Naive B cell (primary cell): ENCODE results near the gene LAMC1. TPM values are rescaled to one million over a fixed set of nuclear protein-coding genes. Genes with fewer than 3 reads are reported as not detected.

Experiments
- ATAC-seq, 2 donors: fragments of 150-1000 bp; cut with Tn5 transposase; 2 replicates each; pipeline ENCODE4 v1.10.0; 2021; ENCODE audit warnings: low read depth in 2 of 2, mild to moderate bottlenecking in 2 of 2, moderate library complexity in 2 of 2
- DNase-seq: peaks from one replicate; pipeline ENCODE4 v3.0.0; 2022
- H3K27ac Mint-ChIP-seq, 6 donors: one replicate each; pipeline ENCODE4 v1.8.0; 2020 to 2022; ENCODE audit warnings: mild to moderate bottlenecking in 6 of 6, mixed read lengths in 6 of 6, moderate library complexity in 5 of 6, inconsistent platforms in 2 of 6
- H3K27me3 Mint-ChIP-seq, 3 donors: one replicate each; pipeline ENCODE4 v1.8.0; 2021 to 2022; ENCODE audit warnings: mixed read lengths in 3 of 3, mild to moderate bottlenecking in 1 of 3
- H3K36me3 Mint-ChIP-seq, 2 donors: one replicate each; pipeline ENCODE4 v1.8.0; 2020 to 2022; ENCODE audit warnings: mixed read lengths in 2 of 2, inconsistent platforms in 1 of 2, mild to moderate bottlenecking in 1 of 2
- H3K4me1 Mint-ChIP-seq, 3 donors: one replicate each; pipeline ENCODE4 v1.8.0; 2020 to 2022; ENCODE audit warnings: mixed read lengths in 3 of 3, inconsistent platforms in 1 of 3, mild to moderate bottlenecking in 1 of 3, moderate library complexity in 1 of 3
- H3K4me3 Mint-ChIP-seq, 8 donors: one replicate each; pipeline ENCODE4 v1.8.0; 2020 to 2022; ENCODE audit warnings: mild to moderate bottlenecking in 8 of 8, mixed read lengths in 8 of 8, moderate library complexity in 8 of 8, inconsistent platforms in 2 of 8
- H3K9me3 Mint-ChIP-seq, 7 donors: one replicate each; pipeline ENCODE4 v1.8.0; 2020 to 2022; ENCODE audit warnings: mixed read lengths in 7 of 7, mild to moderate bottlenecking in 5 of 7, inconsistent platforms in 2 of 7, moderate library complexity in 1 of 7
- polyA plus RNA-seq, 6 donors: library from polyadenylated mRNA; unstranded; fragments of 300-500 nt; fragmentation: Illumina TruSeq; gene quantifications; one replicate each; pipeline ENCODE4 v1.2.3, GENCODE V29; 2021; ENCODE audit warnings: low read depth in 6 of 6

LAMC1 gene
- 10 to 100 TPM in 5 of 6 donors, 1 to 10 TPM in 1; 5.9 to 17.6 (median 13.5) TPM for polyA plus RNA-seq

DNA sequence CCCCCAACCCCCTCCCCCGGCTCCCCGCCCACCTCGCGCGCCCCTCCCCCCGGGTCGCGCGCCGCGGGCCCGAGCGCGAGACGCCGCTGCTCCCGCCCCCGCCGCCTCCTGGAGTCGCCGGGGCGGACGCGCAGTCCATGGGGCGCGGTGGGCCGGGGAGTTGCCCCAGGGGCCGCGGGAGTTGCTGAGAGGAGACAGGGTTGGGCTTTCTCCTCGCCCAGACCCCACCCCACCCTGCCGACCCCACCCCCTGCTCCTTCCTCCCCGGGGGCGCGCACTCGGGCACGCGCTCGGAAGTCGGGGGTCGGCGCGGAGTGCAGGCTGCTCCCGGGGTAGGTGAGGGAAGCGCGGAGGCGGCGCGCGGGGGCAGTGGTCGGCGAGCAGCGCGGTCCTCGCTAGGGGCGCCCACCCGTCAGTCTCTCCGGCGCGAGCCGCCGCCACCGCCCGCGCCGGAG lies at the start of gene LAMC1:
TSS of gene LAMC1 (plus strand) at position 275 of the 455 bp plus-strand sequence. CDS start 297 bp downstream, outside the sequence.
- Mint-ChIP-seq H3K27me3 (peaks cover 0 to 3% (median 0%) of the 10 kb centered on the region in 3 donors), H3K27ac (peak within 1 kb of the TSS; percentile 47 to 94 (median 82)), H3K4me1 (peaks cover 31 to 38% (median 36%) of the 10 kb centered on the region in 3 donors), H3K4me3 (peak within 1 kb of the TSS; percentile 92 to 98 (median 96)), H3K9me3 (no peaks in the 10 kb centered on the region), H3K36me3 (no peaks in the 10 kb centered on the region)
- DNase-seq (peak; percentile 68), ATAC-seq (peak; percentile 46 to 53)

DNA sequence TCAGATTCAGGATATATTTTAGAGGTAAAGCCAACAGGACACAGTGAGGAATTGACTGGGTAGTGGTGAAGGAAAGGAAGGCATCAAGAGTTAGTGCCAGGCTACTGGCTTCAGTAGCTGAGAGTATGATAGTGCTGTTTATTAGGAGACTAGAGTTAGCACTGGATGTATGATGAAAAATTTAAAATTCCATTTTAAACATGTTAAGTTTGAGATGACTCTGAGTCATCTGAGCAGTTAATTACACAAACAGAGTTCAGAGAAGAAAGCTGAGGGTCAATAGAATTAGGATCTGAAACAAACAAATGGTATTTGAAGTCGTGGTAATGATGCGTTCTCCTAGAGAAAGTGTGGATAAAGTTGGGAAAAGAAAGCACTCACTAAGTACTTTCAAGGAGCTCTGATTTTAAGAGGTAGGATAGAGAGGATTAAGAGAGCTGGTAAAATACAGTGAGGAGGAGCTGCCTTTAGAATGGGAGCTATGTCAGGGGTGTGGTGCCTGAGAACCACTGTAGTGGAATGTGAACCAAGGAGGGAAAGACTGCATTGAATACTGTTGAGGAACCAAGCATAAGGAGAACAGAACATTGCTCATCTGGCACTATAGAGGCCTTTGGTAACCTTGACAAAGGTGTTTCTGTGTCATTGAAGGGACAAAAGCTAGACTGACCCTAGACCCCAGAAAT lies 48.6 kb upstream of the LAMC1 start:
- H3K4me1 Mint-ChIP-seq, result no peaks in the 10 kb centered on the region
- no peaks in the 10 kb centered on the region for H3K36me3 Mint-ChIP-seq

DNA sequence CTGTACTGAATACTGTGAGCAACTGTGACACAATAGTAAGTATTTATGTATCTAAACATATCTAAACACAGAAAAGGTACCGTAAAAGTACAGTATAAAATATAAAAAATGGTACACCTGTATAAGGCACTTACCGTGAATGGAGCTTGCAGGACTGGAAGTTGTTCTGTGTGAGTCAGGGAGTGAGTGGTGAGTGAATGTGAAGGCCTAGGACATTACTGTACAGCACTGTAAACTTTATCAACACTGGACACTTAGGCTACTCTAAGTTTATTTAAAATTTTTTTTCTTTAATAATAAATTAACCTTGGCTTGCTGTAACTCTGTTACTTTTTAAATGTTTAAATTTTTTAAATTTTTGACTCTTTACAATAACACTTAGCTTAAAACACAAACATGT lies 45.7 kb upstream of the LAMC1 start:
- DNase-seq (no peak), ATAC-seq (no peak)
- H3K4me1 Mint-ChIP-seq, result no peaks in the 10 kb centered on the region
- H3K27ac Mint-ChIP-seq, result no peak overlapping the region
- H3K9me3 Mint-ChIP-seq, result peaks cover 0 to 5% (median 0%) of the 10 kb centered on the region in 7 donors
- no peak overlapping the region for H3K4me3 Mint-ChIP-seq
- H3K36me3 Mint-ChIP-seq, result no peaks in the 10 kb centered on the region
- no peaks in the 10 kb centered on the region for H3K27me3 Mint-ChIP-seq

More for the DNA sequence above, 48.6 kb upstream of the LAMC1 start:
- Mint-ChIP-seq H3K27ac (peak overlapping the region in 1 of 6 donors; percentile 3), H3K9me3 (no peaks in the 10 kb centered on the region), H3K27me3 (no peaks in the 10 kb centered on the region), H3K4me3 (no peak overlapping the region)
- ATAC-seq, result no peak
- no peak for DNase-seq

DNA sequence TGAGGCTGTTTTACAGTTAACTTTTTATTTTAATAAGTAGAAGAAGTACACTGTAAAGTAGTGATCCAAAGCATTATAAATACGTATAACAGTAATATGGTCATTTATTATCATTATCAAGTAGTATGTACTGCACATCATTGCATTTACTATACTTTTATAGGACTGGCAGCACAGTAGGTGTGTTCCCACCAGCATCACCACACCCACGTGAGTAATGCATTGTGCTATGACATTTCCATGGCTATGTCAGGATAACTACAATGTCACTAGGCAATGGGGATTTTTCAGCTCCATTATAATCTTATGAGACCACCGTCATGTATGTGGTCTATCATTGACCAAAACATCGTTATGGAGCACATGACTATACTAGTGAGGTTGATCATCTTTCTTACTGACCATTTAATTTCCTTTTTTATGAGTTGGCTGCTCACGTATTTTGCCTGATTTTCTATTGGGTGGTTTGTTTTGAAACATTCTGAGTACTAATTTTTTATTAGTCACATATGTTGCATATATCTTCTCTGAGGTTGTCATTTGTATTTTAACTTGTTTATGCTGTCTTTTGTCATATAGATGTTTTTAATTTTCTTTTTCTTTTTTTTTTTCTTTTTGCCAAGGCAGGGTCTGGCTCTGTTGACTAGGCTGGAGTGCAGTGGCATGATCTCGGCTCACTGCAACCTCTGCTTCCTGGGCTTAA lies 44.9 kb upstream of the LAMC1 start:
- ATAC-seq (no peak), DNase-seq (no peak)
- H3K4me3 Mint-ChIP-seq, result no peak overlapping the region
- no peaks in the 10 kb centered on the region for H3K4me1 Mint-ChIP-seq
- peaks cover 0 to 5% (median 0%) of the 10 kb centered on the region in 7 donors for H3K9me3 Mint-ChIP-seq
- H3K27me3 Mint-ChIP-seq, result no peaks in the 10 kb centered on the region
- H3K36me3 Mint-ChIP-seq, result no peaks in the 10 kb centered on the region
- no peak overlapping the region for H3K27ac Mint-ChIP-seq

- no peak for ATAC-seq
- peaks cover 0 to 16% (median 9%) of the 10 kb centered on the region in 3 donors for H3K27me3 Mint-ChIP-seq
- no peak for DNase-seq
- H3K36me3 Mint-ChIP-seq, result no peaks in the 10 kb centered on the region
- H3K9me3 Mint-ChIP-seq, result peaks cover 0 to 5% (median 0%) of the 10 kb centered on the region in 7 donors
- H3K27ac Mint-ChIP-seq, result no peak overlapping the region
- no peaks in the 10 kb centered on the region for H3K4me1 Mint-ChIP-seq
- H3K4me3 Mint-ChIP-seq, result no peak overlapping the region
These were observed 39.1 kb upstream of the LAMC1 start for GRCh38 chr1:182984138-182984537.

DNA sequence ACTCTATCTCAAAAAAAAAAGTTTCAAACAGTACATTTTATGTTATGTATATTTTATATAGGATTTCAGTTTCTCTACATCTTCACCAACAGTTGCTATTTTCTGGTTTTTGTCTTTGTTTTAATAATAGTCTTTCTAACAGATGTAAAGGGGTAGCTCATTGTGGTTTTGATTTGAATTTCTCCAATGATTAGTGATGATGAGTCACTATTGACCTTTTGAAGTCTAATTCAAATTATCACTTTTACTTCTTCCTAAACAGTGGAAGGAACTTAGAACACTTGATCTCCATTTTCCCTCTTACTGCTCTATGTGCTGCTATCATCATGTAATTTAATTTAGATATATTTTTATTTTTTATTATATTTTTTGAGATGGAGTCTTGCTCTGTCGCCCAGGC lies 38.6 kb upstream of the LAMC1 start:
- no peak for ATAC-seq
- Mint-ChIP-seq H3K27ac (no peak overlapping the region), H3K4me3 (no peak overlapping the region), H3K36me3 (no peaks in the 10 kb centered on the region), H3K27me3 (peaks cover 0 to 16% (median 9%) of the 10 kb centered on the region in 3 donors), H3K9me3 (peaks cover 0 to 5% (median 0%) of the 10 kb centered on the region in 7 donors), H3K4me1 (no peaks in the 10 kb centered on the region)
- DNase-seq, result no peak

- peak overlapping the region in 1 of 6 donors; percentile 71 for H3K27ac Mint-ChIP-seq
- no peaks in the 10 kb centered on the region for H3K4me1 Mint-ChIP-seq
- no peak overlapping the region for H3K4me3 Mint-ChIP-seq
- H3K27me3 Mint-ChIP-seq, result peaks cover 6 to 24% (median 15%) of the 10 kb centered on the region in 3 donors
- H3K36me3 Mint-ChIP-seq, result no peaks in the 10 kb centered on the region
- ATAC-seq (no peak), DNase-seq (no peak)
- peaks cover 0 to 5% (median 0%) of the 10 kb centered on the region in 7 donors for H3K9me3 Mint-ChIP-seq
These were observed 37.3 kb upstream of the LAMC1 start for GRCh38 chr1:182985876-182986275.

DNA sequence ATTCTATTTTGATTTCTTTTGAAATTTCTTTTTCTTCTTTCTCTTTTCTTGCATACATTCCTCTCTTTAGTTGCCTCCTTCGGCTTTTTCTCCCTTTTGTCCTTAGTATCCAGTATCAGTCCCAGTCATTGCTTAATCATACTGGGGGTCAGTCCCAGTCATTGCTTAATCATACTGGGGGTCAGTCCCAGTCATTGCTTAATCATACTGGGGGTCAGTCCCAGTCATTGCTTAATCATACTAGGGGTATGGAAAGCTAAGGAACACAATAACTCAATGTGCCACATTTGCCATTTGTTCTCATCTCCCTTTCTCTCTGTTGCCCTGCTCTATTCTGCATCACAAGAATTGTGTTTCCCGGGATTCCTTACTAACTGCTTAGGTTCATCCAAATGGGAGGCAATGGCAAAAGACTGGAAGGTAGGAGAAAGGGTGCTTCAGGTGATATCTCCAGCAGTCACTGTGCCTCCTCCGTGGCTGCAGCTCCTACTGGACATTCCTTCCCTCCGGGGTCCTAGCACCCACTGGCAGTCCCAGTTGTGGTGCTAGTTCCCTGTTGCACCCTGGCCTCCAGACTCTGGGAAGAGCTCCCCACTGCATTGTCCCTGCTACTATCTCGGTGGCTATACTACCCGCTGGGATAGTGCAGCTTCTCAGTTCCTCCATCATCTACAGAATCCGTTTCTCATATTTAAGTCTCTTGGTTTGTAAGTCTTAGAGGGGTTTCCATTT lies 32.6 kb upstream of the LAMC1 start:
- no peaks in the 10 kb centered on the region for H3K9me3 Mint-ChIP-seq
- H3K27me3 Mint-ChIP-seq, result peaks cover 11 to 17% (median 14%) of the 10 kb centered on the region in 3 donors
- H3K4me1 Mint-ChIP-seq, result no peaks in the 10 kb centered on the region
- ATAC-seq, result no peak
- H3K36me3 Mint-ChIP-seq, result no peaks in the 10 kb centered on the region
- no peak for DNase-seq
- peak overlapping the region in 1 of 6 donors; percentile 6 for H3K27ac Mint-ChIP-seq
- no peak overlapping the region for H3K4me3 Mint-ChIP-seq

DNA sequence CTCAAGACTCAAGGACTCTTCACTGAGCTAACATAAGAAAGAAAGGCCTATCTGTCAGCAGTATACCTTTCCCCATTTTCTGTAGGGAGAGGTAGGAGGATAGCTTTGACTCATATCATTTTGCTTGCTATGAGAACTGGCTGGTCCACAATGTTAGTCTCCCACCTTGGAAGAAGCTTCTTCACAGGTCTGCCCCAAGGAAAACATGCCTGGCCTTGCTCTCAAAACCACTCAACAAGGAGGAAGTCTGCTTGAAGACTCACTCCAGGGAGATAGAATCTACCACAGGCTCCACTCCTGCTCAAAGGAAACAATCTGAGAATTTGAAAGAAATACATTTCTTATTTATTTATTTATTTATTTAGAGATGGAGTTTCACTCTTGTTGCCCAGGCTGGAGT lies 29.5 kb upstream of the LAMC1 start:
- peaks cover 10 to 21% (median 11%) of the 10 kb centered on the region in 3 donors for H3K27me3 Mint-ChIP-seq
- H3K4me1 Mint-ChIP-seq, result no peaks in the 10 kb centered on the region
- DNase-seq, result no peak
- H3K4me3 Mint-ChIP-seq, result no peak overlapping the region
- ATAC-seq, result no peak
- H3K27ac Mint-ChIP-seq, result no peak overlapping the region
- no peaks in the 10 kb centered on the region for H3K36me3 Mint-ChIP-seq
- H3K9me3 Mint-ChIP-seq, result no peaks in the 10 kb centered on the region

- ATAC-seq, result no peak
- H3K36me3 Mint-ChIP-seq, result no peaks in the 10 kb centered on the region
- no peaks in the 10 kb centered on the region for H3K9me3 Mint-ChIP-seq
- peaks cover 3 to 21% (median 5%) of the 10 kb centered on the region in 3 donors for H3K27me3 Mint-ChIP-seq
- peak overlapping the region in 1 of 6 donors; percentile 24 for H3K27ac Mint-ChIP-seq
- no peak for DNase-seq
- H3K4me1 Mint-ChIP-seq, result no peaks in the 10 kb centered on the region
- no peak overlapping the region for H3K4me3 Mint-ChIP-seq
These were observed 27.3 kb upstream of the LAMC1 start for GRCh38 chr1:182995894-182996293.

DNA sequence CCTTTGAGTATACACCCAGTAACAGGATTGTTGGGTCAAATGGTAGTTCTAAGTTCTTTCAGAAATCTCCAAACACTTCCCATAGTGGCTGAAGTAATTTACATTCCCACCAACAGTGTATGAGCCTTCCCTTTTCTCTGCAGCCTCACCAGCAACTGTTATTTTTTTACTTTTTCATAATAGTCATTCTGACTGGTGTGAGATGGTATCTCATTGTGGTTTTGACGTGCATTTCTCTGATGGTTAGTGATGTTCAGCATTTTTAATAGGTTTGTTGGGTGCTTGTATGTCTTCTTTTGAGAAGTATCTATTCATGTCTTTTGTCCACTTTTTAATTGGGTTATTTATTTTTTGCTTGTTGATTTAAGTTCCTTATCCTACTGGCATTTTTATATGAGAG lies 26.4 kb upstream of the LAMC1 start:
- Mint-ChIP-seq H3K27ac (no peak overlapping the region), H3K4me1 (no peaks in the 10 kb centered on the region), H3K27me3 (peaks cover 3 to 21% (median 7%) of the 10 kb centered on the region in 3 donors)

DNA sequence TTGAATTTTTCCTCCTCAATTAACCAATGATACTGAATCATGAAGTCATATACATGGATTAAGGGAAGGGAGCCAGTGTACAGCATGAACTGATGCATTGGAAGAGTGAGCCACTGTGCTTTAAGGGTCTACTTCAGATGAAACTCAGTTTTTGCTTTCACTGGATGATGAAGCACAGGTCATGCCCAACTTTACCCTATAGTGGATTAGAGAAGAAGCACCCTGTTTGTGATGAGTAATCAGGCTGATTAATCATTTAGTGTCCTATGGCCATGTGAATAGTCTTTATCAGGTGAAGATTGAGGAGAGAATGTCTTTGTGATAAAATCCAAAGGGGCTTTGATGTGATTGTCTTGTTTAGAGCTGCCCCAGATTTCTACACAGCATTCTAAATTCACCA lies 24.7 kb upstream of the LAMC1 start:
- H3K4me1 Mint-ChIP-seq, result no peaks in the 10 kb centered on the region
- H3K9me3 Mint-ChIP-seq, result no peaks in the 10 kb centered on the region
- no peaks in the 10 kb centered on the region for H3K36me3 Mint-ChIP-seq
- peaks cover 0 to 19% (median 8%) of the 10 kb centered on the region in 3 donors for H3K27me3 Mint-ChIP-seq
- H3K27ac Mint-ChIP-seq, result no peak overlapping the region
- H3K4me3 Mint-ChIP-seq, result no peak overlapping the region
- ATAC-seq (no peak), DNase-seq (no peak)

More for the DNA sequence above, 26.4 kb upstream of the LAMC1 start:
- ATAC-seq, result no peak
- no peaks in the 10 kb centered on the region for H3K36me3 Mint-ChIP-seq
- H3K9me3 Mint-ChIP-seq, result no peaks in the 10 kb centered on the region
- no peak overlapping the region for H3K4me3 Mint-ChIP-seq
- no peak for DNase-seq

GRCh38 chr1:183000167-183000962 lies 22.9 kb upstream of the LAMC1 start:
- ATAC-seq (no peak), DNase-seq (no peak)
- Mint-ChIP-seq H3K27ac (no peak overlapping the region), H3K4me1 (no peaks in the 10 kb centered on the region), H3K27me3 (peaks cover 0 to 24% (median 16%) of the 10 kb centered on the region in 3 donors), H3K36me3 (no peaks in the 10 kb centered on the region), H3K4me3 (no peak overlapping the region), H3K9me3 (no peaks in the 10 kb centered on the region)
